Activated CD4-positive, alpha-beta memory T cell treated with anti-CD3 and anti-CD28 coated beads, Interleukin-2, amount 10 ng/mL, durations not matched to agents 7 days and 5 days (primary cell): ENCODE measurements around the gene ATP13A3. TPM values are rescaled to one million over a fixed set of nuclear protein-coding genes. Genes with fewer than 3 reads are reported as not detected.

Experiments
- CTCF ChIA-PET: fragments of 350-600 bp; sonication (Branson Sonifier 250); formaldehyde crosslinking; loops from one replicate; lab custom pipeline; 2021; ENCODE audit warnings: antibody characterized with exemption, inconsistent platforms; lab: Charles Lee
- POLR2A ChIA-PET: fragments of 350-600 bp; sonication (Branson Sonifier 250); formaldehyde crosslinking; loops from one replicate; lab custom pipeline; 2021; ENCODE audit warnings: antibody characterized with exemption; lab: Charles Lee
- DNase-seq: peaks from one replicate; pipeline ENCODE4 v3.0.0-alpha.2; 2020
- H3K27ac Mint-ChIP-seq: one replicate; pipeline ENCODE4 v1.8.0; 2021; ENCODE audit warnings: mild to moderate bottlenecking, mixed read lengths
- H3K27me3 Mint-ChIP-seq: one replicate; pipeline ENCODE4 v1.8.0; 2021; ENCODE audit warnings: mixed read lengths
- H3K36me3 Mint-ChIP-seq: one replicate; pipeline ENCODE4 v1.8.0; 2021; ENCODE audit warnings: low read depth, mixed read lengths
- H3K4me1 Mint-ChIP-seq: one replicate; pipeline ENCODE4 v1.8.0; 2021; ENCODE audit warnings: mixed read lengths
- H3K4me3 Mint-ChIP-seq: one replicate; pipeline ENCODE4 v1.8.0; 2021; ENCODE audit warnings: mild to moderate bottlenecking, mixed read lengths
- H3K9me3 Mint-ChIP-seq: one replicate; pipeline ENCODE4 v1.8.0; 2021; ENCODE audit warnings: mixed read lengths
- total RNA-seq, 2 experiments: library from RNA; stranded (reverse); gene quantifications; one replicate each; pipeline ENCODE4 v1.2.3, GENCODE V29; 2021

The ATP13A3 gene
- total RNA-seq, 2 experiments from 2014 or later: 76.8 to 77.8 TPM

DNA sequence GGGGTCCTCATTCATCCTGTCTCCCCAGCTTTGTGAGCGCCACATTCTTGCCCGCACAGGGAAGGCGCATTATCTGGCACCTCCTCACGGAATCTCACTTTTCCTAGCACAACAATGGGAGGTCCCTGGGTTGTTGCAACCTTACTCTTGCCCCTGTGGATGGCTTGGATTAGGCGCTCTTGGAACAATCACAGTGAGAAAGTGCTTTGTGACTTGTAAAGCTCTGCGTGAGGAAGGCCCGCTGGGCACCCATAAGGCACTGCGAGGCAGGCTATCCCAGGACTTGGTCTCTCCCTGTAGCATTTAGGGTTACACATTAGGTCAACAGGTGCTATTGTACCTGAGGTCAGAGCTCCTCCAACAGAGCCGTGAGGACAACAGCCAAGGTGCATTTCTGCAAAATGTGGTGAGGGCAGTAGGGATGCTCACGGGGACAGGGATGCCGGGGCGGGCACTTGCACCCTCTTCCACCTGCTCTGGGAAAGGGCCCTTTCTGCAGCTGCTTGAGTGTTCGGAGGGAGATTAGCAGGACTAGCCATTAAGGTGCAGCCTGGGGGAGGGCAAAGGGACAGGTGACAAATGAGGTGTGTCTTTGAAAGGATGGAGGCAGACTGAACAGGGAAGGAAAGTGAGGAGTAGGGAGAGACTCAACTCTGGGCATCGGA lies 103.4 kb downstream of the ATP13A3 start:
- POLR2A ChIA-PET: no interaction called here

DNA sequence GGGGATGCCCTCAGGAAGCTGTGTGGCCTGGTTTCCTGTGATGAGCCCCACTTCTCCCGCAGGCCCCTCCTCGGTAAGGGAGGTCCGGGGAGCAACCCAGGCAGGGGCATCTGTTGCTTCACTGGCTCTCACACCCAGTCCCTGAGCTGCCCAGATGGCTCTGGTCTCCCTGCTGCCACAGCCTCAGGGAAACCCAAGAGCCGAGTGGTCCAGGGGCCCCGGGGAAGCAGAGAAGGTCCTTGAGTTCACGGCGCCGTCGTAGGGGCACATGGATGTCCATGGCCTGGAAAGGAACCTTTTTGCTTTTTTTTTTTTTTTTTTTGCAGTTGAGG lies 103.9 kb downstream of the ATP13A3 start:
- Mint-ChIP-seq H3K9me3 (no peaks in the 10 kb centered on the region), H3K4me1 (no peaks in the 10 kb centered on the region), H3K4me3 (no peak overlapping the region), H3K27ac (no peak overlapping the region), H3K36me3 (no peaks in the 10 kb centered on the region), H3K27me3 (peaks cover 25% of the 10 kb centered on the region)
- DNase-seq: no peak
- ChIA-PET CTCF (no interaction called here), POLR2A (no interaction called here)

More for the DNA sequence above, 103.4 kb downstream of the ATP13A3 start:
- Mint-ChIP-seq H3K27me3 (peaks cover 24% of the 10 kb centered on the region), H3K9me3 (no peaks in the 10 kb centered on the region), H3K4me3 (no peak overlapping the region), H3K4me1 (no peaks in the 10 kb centered on the region), H3K27ac (no peak overlapping the region), H3K36me3 (no peaks in the 10 kb centered on the region)
- CTCF ChIA-PET: no interaction called here
- no peak for DNase-seq

DNA sequence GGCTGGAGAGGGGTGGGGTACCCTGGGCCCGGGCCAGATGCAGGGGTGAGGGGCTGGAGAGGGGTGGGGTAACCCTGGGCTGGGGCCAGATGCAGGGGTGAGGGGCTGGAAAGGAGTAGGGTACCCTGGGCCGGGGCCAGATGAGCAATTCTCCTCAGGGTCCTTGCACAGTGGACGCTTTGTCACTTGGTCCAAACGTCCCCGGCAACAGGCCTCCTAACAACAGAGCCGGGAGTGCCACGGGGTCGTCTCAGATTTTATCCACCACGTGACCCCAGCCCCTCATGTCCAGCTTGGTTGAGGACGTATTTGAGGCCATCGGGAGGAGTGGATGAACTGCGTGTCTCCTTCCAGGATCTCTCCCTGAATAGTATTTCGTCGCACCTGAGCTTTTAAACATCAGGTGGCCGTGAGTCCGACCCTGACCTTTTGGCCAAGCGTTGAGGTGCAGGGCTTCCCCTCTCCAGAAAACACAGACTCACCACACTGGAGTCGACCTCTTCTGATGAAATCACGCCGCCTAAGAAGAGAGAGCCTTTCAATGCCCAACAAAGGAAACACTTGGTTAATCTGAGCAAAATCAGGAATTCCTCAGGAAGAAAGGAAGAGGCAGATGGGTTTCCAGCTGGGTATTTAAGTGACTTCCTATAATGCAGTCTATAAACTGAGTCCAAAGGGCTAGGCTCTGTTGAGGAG lies 104.5 kb downstream of the ATP13A3 start:
- peaks cover 27% of the 10 kb centered on the region for H3K27me3 Mint-ChIP-seq
- POLR2A ChIA-PET: no interaction called here
- H3K36me3 Mint-ChIP-seq: no peaks in the 10 kb centered on the region
- DNase-seq: no peak
- no peak overlapping the region for H3K4me3 Mint-ChIP-seq
- CTCF ChIA-PET: no interaction called here
- H3K27ac Mint-ChIP-seq: no peak overlapping the region
- H3K4me1 Mint-ChIP-seq: no peaks in the 10 kb centered on the region
- H3K9me3 Mint-ChIP-seq: no peaks in the 10 kb centered on the region

DNA sequence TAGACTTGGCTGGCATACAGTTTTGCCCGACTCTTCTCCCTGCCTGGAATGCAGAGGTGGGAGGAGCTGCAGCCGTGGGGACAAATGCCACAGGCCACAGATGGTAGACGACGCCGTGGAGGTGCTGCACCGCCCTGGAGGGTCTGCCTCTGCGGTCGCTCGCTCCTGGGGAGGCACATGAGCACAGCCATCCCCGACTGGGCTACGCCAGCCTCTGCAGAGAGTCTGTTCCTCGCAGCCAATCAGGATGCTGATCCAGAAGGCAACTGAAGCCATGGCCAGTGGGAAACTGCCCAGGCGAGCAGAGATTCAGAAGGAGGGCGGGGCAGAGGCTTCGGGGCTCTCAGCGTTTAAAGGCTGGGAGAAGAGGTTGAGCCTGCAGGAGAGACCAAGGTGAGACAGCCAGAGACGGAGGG lies 105.3 kb downstream of the ATP13A3 start:
- DNase-seq: no peak
- Mint-ChIP-seq H3K36me3 (no peaks in the 10 kb centered on the region), H3K4me1 (no peaks in the 10 kb centered on the region), H3K9me3 (no peaks in the 10 kb centered on the region), H3K4me3 (no peak overlapping the region), H3K27ac (no peak overlapping the region), H3K27me3 (peaks cover 26% of the 10 kb centered on the region)
- CTCF ChIA-PET: no interaction called here
- POLR2A ChIA-PET: no interaction called here

DNA sequence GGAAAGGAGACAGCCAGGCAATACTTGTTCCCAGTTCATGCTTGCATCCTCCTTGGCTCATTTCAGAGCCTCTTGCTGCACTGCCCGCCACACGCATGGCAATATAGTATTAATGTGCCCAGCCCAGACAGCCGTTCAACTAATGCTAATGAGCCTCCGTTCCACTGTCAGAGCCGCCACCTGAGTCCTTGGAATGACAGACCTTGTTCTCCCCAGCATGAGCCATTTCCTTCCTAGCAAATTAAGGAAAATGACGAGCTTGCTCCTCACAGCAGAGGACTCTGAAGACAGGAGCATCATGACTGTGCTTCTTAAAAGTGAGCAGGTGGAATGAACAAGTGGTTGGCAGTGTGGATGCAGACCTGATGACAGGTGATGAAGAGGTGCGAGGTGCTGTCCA lies 106.5 kb downstream of the ATP13A3 start:
- Mint-ChIP-seq H3K36me3 (no peaks in the 10 kb centered on the region), H3K27ac (no peak overlapping the region), H3K4me3 (no peak overlapping the region), H3K27me3 (peaks cover 35% of the 10 kb centered on the region), H3K4me1 (no peaks in the 10 kb centered on the region), H3K9me3 (no peaks in the 10 kb centered on the region)
- no peak for DNase-seq
- ChIA-PET CTCF (no interaction called here), POLR2A (no interaction called here)

DNA sequence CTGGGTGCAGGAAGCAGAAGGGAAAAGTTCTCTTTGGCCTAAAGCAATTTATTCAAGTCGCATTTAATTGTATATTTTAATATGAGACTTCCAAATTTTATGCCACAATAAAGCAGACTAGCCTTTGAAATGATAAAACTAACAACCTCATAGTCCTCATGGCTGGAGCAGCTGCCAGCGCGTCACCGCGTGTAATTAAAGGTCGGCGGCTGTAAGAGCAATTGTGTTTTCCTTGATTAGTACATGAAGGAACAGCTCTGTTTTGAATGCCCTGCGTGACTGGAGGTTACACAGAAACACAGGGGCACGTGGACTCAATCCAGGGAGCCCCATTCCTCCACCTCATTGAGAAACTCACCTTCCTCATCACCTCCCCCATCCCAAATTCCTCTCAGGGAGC lies 107.2 kb downstream of the ATP13A3 start:
- Mint-ChIP-seq H3K4me1 (no peaks in the 10 kb centered on the region), H3K27ac (no peak overlapping the region), H3K27me3 (peaks cover 37% of the 10 kb centered on the region), H3K4me3 (no peak overlapping the region), H3K9me3 (no peaks in the 10 kb centered on the region), H3K36me3 (no peaks in the 10 kb centered on the region)
- ChIA-PET POLR2A (no interaction called here), CTCF (no interaction called here)
- DNase-seq: no peak

DNA sequence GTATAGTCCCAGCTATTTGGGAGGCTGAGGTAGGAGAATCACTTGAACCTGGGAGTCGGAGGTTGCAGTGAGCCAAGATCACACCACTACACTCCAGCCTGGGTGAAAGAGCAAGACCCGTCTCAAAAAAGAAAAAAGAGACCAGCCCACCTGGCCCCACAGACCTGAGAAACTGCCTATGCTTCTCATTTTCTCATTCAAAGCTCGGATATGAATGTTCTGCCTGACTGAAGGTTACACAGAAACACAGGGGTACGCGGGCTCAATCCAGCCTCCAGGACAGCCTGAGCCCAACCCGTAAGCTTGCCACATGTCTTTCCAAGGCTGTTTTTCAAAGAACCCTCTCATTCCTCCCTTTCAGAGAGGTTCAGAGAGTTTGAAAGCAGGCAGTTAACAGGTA lies 107.6 kb downstream of the ATP13A3 start:
- DNase-seq: no peak
- Mint-ChIP-seq H3K4me3 (no peak overlapping the region), H3K4me1 (no peaks in the 10 kb centered on the region), H3K27ac (no peak overlapping the region), H3K36me3 (no peaks in the 10 kb centered on the region), H3K27me3 (peaks cover 37% of the 10 kb centered on the region), H3K9me3 (no peaks in the 10 kb centered on the region)
- ChIA-PET POLR2A (no interaction called here), CTCF (no interaction called here)

DNA sequence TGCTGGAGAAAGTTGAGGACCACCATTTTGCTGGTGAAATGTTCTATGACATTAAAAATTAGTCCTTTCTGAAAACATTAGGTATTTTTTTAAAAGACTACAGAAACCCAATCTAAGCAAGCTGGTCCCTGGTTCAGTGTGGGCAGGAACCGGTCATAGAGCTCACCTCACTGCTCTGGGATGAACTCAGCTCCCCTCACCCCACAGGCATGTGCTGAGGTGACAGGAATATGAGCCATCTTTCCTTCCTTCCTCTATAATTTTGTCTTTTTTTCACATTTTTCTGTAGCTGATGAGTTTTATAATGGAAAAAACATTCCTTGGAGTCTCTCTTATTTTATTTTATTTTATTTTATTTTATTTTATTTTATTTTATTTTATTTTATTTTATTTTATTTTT lies 109.1 kb downstream of the ATP13A3 start:
- Mint-ChIP-seq H3K36me3 (no peaks in the 10 kb centered on the region), H3K27me3 (peaks cover 32% of the 10 kb centered on the region), H3K27ac (no peak overlapping the region), H3K4me3 (no peak overlapping the region), H3K4me1 (no peaks in the 10 kb centered on the region), H3K9me3 (no peaks in the 10 kb centered on the region)
- no peak for DNase-seq
- POLR2A ChIA-PET: interaction anchor here (1.0 kb wide), 1 partner anchor 33 kb away, joined by 3 read pairs; no protein-coding TSS in a partner anchor
- CTCF ChIA-PET: interaction anchor here (1.1 kb wide), 1 partner anchor 34 kb away, joined by 4 read pairs; no protein-coding TSS in a partner anchor

DNA sequence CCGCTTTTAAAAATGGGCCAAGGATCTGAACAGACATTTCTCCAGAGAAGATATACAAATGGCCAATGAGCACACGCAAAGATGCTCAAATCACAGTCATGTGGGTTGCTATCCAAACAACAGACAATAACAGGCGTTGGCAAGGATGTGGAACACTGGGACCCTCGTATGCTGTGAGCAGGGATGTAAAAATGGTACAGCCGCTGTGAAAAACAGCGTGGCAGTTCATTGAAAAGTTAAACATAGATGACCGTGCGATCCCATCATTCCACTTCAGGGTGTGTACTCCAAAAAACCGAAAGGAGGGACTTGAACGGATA lies 110.6 kb downstream of the ATP13A3 start:
- ChIA-PET CTCF (no interaction called here), POLR2A (no interaction called here)
- no peaks in the 10 kb centered on the region for H3K9me3 Mint-ChIP-seq
- H3K27ac Mint-ChIP-seq: no peak overlapping the region
- no peaks in the 10 kb centered on the region for H3K36me3 Mint-ChIP-seq
- no peak for DNase-seq
- H3K4me1 Mint-ChIP-seq: no peaks in the 10 kb centered on the region
- H3K27me3 Mint-ChIP-seq: peaks cover 34% of the 10 kb centered on the region
- no peak overlapping the region for H3K4me3 Mint-ChIP-seq

DNA sequence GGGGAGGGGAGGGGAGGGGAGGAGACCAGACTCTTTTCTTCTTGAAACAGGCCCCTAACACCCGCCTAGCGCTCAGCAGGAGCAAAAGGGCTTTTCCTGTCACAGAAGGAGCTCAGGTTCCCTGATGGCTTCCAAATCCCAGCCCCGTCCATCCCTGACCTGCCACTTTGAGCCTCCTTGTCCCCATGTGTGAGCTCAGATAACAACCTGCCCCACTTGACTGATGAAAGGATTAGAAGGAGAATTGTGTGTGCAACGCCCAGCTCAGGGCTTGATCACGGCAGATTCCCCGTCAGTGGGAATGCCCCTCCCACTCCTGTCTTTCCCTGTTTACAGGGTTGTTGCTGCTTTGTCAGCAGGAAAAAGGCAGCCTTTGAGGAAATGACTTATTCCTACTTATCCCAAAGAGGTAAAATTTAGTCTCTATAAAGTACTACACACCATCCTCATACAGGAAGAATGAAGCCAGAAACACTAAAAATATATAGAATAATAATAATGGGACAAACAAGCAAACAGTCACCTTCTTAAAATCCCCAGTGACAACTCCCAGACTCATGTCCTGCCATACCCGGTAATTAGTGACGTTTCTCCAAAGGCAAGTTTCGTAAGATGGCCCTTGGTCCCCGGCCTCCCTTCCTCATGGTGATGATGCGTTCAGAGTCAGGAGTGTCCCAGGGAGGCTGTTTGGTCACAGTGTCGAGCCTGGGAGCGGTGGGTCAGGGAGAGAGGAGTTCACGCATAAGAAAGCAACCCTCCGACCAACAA lies 111.1 kb downstream of the ATP13A3 start:
- Mint-ChIP-seq H3K4me3 (no peak overlapping the region), H3K27ac (no peak overlapping the region), H3K4me1 (no peaks in the 10 kb centered on the region), H3K9me3 (no peaks in the 10 kb centered on the region), H3K36me3 (no peaks in the 10 kb centered on the region), H3K27me3 (peaks cover 35% of the 10 kb centered on the region)
- POLR2A ChIA-PET: no interaction called here
- DNase-seq: no peak
- CTCF ChIA-PET: no interaction called here

DNA sequence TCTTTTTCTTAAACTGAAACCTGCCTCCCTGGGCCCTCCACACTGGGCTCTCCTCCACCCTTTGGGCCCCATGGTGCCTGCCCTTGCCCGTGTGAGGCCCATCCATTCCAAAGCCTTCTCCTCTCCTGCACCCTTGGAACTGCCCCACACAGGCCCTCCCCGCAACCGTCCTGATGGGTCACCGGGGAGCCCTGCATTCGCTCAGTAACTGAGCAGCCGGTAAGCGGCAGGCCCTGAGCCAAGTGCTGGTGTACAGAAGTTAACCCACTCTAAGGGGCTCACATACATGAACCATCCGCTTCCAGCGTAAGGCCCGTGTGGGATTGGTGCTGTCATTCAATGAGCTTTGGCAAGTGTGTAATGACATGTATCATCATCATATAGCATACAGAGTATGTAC lies 111.9 kb downstream of the ATP13A3 start:
- no peaks in the 10 kb centered on the region for H3K9me3 Mint-ChIP-seq
- H3K4me1 Mint-ChIP-seq: no peaks in the 10 kb centered on the region
- no peak overlapping the region for H3K27ac Mint-ChIP-seq
- H3K27me3 Mint-ChIP-seq: peaks cover 35% of the 10 kb centered on the region
- no peak for DNase-seq
- H3K36me3 Mint-ChIP-seq: no peaks in the 10 kb centered on the region
- no peak overlapping the region for H3K4me3 Mint-ChIP-seq
- ChIA-PET POLR2A (no interaction called here), CTCF (no interaction called here)

DNA sequence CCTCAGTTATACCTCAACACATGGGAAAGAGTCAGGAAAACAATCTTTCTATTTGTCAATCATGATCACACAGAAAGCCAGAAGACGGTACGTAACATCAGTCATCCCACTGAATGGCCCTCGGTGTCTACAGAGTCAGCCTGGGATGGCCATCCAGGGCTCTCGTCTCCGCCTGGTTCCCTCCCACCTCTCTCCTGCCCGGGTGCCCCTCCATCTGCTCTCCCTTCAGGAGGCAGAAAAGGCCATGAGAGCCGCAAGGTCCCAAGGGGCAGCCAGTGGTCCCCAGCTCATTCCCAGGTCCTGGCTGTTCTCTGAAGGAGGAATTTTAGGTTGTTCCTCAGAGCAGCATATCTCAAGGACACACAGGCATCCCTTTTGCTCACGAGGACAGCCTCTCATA lies 112.9 kb downstream of the ATP13A3 start:
- CTCF ChIA-PET: no interaction called here
- no peaks in the 10 kb centered on the region for H3K4me1 Mint-ChIP-seq
- POLR2A ChIA-PET: interaction anchor here (0.5 kb wide), 1 partner anchor 1819 kb away, joined by 3 read pairs; no protein-coding TSS in a partner anchor
- H3K9me3 Mint-ChIP-seq: no peaks in the 10 kb centered on the region
- no peak overlapping the region for H3K4me3 Mint-ChIP-seq
- H3K27me3 Mint-ChIP-seq: peaks cover 43% of the 10 kb centered on the region
- H3K36me3 Mint-ChIP-seq: no peaks in the 10 kb centered on the region
- H3K27ac Mint-ChIP-seq: no peak overlapping the region
- DNase-seq: no peak

DNA sequence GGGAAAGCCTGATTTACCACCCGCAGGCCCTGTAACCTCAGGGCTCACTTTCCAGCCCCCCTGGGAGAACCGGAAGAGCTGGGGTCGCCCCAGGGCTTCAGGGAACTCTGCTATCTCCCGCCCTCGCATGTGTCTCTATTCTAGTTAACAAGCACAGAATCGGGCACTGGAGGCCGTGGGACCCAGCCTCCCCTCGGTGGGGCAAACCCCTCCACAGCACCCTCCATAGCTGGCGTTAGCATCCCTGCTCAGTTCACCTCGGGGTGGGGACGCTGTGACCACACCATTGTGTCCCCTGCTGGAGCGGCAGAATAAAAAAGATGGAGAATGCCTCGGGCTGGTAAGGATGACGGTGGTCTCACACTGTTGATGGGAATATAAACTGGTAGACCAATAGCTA lies 113.8 kb downstream of the ATP13A3 start:
- H3K27ac Mint-ChIP-seq: no peak overlapping the region
- no peak overlapping the region for H3K4me3 Mint-ChIP-seq
- no peaks in the 10 kb centered on the region for H3K36me3 Mint-ChIP-seq
- no peaks in the 10 kb centered on the region for H3K9me3 Mint-ChIP-seq
- no peaks in the 10 kb centered on the region for H3K4me1 Mint-ChIP-seq
- ChIA-PET CTCF (no interaction called here), POLR2A (interaction anchor here (0.5 kb wide), 1 partner anchor 1818 kb away, joined by 3 read pairs; no protein-coding TSS in a partner anchor)
- DNase-seq: no peak
- peaks cover 44% of the 10 kb centered on the region for H3K27me3 Mint-ChIP-seq
